ENCODE measurements around the gene RBP7.

The RBP7 gene

DNA sequence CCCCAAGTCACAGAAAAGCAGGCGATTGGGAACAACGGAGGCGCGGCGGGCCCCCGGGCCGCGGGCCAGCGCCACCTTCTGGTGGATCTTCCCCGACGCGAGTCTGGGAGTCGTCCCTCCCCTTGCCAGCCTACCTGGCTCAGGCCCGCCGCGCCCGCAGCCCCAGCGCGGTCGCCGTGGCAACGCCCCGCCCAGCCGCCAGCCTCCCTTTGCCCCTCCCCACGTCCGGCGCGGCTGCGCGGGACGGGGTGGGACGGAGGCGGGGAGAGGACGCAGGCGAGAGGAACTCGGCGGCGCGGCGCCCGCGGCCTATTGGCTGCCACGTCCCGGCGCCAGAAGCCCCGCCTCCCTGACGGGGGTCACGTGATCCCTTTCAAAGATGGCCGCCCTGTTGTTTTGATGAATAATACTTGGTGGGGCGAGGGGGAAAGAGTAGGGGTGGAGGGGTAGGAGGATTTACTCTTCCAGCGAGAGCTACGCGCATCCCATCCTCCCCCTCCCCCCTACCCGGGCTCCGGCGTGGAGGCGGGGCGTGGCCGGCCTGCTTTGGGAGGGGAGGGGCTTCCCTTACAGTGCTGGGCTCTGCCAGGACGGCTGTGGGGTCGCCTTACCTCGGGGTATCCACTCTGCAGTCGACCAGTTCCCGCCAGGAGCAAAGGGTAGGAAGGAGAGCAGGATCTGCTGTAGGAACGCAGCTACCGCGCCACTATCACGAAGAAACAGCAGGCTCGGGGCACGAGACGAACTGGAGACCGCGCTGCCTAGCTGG, 35.7 kb downstream of the RBP7 start, which contains the start of gene UBE4B:
Gene UBE4B, plus strand, starts transcription at position 369 of the 769 bp plus-strand sequence. CDS start 713 bp downstream, outside the sequence.
- DNase-seq: peak; percentile 98

DNA sequence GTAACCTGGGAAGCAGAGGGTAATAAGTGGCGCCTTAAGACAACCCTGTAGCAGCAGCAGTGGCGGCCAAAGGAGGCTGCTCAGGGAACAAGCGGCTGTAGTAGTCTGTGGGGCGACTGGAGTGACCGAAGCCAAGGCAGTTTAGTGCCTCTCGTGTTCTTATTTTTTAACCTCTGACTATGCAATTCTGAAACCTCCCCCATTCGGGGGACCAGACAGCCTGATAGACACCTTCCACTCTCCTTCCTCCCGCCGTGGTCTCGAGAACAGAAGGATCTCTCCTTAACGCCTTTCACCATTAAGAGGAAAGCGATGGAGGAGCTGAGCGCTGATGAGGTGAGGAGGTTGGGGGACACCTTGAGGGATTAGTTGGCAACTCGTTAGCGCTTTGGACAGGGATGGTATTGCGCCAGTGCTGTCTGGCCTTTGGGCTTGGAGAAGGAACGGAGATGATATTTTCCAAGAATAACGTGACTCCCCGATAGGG, 36.4 kb downstream of the RBP7 start:
- peak; percentile 4 for DNase-seq

DNA sequence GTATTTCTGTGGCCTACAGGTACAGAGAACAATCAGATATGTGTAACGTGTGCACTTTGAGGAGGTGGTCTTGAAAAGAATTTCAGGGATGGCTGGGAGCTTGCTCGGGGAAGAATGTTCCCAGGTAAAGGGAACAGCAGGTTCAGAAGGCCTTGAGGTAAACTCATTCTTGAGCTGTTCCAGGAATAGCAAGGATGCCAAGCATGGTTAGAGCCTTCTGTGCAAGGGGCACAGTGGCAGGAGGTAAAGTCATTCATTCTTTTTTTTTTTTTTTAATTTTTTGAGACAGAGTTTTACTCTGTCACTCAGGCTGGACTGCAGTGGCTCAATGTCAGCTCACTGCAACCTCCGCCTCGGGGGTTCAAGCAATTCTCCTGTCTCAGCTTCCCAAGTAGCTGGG, 45.7 kb downstream of the RBP7 start:
- DNase-seq: no peak

DNA sequence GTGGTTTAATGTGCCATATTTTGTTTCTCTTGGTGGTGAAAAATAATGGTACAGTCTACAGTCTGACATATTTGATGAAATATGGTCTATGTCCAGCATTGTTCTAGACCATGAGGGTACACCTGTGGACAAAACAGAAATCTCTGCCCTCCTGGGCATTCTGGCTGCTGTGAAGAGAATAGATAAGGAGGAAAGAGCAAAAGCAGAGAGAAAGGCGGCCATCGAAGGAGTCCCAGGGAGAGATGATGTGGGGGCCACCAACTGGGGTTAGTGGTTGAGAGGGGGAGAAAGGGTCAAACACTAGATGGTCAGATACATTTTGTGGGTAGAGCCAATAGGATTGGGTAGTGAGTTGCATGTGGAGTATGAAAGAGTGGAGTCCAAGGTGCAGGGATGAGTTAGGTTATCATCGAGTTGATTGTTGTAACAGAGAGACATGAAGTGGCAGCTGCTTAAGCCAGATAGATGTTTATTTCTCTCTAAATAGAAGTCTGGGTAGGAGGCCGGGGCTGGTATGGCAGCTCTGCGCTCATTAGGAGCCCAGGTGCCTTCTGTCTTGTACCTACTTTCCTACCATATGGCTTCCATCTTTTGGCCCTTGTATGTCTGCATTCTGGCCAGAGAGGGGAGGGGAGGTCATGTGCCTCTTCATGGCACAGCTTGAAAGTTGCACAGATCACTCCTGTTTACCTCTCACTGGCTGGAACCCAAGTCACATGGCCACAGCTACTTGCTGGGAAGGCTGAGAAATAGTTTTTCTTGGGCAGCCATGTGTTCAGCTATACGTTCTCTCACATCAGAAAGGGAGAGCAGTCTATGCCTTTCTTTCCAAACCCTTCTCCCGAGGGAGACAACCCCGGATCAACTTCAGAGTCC, 48.7 kb downstream of the RBP7 start:
- DNase-seq: no peak

DNA sequence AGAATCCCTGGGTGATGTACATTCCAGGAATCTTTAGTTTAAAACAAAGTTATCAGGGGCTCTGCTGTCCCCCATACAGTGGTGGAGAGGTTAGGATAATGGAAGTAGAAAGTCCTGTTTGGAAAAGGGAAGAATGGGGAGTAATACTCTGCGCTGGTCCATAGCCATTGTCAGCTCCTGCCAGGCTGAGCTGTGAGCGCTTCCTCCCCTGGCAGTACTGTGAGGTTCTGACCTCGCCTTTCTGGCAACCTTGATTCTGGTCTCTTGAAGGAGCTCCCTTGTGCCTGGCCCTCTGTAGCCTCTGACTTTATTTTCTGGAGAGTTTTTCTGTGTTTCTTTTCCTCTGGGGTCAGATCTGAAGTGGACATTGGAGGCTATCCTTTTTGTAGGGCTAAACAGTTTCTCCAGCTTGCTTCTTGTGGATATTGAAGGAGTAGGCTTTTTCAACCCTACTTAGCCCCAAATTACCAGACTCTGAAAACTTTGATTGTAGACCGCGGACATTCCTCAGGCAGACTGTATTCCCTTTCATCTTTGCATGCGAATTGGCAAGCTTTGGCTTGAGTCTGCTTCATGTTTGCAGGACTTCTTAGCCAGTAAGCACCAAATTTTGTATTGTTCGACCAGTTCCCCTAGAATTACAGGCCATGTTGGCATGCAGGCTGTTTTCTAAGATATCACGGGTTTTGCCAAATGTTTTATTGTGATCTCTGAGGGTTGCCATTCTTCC, 49.5 kb downstream of the RBP7 start:
- DNase-seq: no peak

DNA sequence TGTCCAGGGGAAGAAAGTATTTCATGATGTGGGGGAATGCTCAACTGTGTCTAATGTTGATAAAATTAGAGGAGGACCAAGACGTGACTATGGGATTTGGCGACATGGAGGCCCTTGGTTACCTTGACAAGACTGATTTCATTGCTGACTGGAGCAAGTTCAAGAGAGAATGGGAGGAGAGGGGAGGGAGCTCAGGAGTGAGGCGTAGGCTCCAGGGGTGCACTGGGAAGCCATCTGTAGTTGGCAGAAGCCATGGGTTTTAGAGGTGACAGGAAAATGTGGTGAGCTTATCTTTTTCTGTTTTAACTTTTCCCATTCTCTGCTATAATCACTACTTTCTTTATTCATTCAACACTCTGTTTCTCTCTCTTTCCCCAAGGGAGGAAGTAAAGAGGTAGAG, 51.6 kb downstream of the RBP7 start:
- no peak for DNase-seq

DNA sequence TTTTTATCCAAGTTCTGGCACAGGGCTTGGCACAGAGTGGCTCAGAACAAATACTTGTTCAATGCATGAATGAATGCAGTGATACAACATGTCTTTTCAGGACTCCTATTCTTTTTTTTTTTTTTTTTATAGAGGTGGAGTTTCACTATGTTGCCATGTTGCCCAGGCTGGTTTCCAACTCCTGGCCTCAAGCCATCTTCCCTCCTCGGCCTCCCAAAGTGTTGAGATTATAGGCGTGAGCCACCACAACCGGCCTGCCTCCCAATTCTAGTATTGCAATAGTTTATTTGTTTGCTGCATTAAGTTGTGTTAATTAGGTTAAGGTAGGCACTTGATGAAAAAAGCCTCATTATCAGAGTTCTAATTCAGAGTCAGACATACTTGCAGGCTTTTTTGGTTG, 53.6 kb downstream of the RBP7 start:
- DNase-seq: no peak

DNA sequence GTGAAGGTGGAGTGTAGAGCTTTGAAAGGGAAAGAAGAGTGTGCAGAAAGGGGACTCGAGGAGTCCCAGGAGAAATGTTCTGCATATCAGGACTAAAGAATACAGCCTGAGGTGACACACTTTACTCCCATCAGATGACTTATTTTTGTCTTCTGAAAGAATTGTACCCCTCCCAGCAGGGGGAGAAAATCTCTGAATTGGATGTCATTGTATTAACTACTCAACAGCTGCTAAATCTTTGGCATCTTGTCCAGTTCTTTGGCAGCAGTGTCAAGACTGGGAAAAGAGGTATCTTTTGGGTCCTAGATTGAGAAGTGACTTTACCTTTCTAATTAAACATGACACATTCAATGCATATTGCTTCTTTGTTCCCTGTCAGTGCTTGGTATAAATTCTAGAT, 54.6 kb downstream of the RBP7 start:
- no peak for DNase-seq

DNA sequence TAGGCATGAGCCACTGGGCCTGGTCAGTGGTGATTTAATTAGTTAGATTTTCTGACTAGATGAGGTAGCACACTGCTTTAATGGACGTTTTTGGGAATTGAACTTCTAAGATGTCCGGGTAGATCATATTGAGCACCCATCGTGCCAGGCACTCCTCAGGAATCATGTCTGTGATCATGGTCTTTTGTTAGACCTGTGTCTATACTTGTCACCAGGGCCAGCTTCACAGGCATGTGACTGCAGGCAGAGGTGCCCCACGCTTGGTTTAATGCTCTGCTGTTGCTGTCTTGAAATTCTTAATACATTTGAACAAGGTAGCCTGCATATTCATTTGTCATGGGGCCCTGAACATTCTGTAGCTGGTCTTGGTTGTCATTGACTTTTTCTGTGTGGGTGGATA, 55.3 kb downstream of the RBP7 start:
- DNase-seq: no peak

DNA sequence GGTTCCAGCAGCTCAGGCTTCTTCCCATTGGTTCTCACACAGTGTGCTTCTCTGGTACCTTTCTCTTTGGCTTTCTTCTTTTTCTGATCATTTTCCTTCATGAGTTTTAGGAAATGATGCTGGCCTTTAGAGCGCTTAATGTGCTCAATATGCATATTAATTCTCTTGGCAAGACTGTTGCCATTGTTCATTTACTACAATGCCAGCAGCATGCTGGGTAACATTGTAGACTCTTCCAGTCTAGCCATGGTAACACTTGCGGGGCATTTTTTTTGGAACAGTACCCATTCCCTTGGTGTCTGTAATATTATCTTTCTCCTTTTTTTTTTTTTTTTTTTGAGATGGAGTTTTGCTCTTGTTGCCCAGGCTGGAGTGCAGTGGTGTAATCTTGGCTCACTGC, 57.4 kb downstream of the RBP7 start:
- no peak for DNase-seq

DNA sequence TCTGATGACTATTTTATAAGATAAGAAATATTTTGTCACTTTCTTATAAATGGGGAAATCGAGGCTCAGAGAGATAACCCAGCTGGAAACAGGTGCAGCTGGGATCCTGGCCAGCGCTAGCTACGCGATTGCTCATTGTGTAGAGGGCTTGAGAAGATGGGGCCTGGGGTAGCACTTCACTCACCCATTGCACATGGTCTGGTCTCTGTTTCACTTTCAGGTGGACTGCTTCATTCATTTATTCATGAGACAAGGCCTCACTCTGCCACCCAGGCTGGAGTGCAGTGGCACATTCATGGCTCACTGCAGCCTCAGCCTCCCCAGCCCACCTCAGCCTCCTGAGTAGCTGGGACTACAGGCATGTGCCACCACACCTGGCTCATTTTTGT, 59.6 kb downstream of the RBP7 start:
- no peak for DNase-seq

DNA sequence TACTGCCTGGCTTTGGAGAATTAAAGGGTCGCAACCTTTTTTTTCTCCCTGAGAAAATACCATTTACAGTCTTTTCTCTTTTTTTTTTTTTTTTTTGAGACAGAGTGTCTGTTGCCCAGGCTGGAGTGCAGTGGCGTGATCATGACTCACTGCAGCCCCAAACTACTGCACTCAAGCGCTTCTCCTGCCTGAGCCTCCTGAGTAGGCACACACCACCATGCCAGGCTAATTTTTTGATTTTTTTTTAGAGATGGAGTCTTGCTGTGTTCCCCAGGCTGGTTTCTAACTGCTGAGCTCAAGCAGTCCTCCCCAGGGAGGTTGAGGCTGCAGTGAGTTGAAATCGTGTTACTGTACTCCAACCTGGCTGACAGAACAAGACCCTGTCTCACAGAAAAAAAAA, 60.3 kb downstream of the RBP7 start:
- DNase-seq: no peak

DNA sequence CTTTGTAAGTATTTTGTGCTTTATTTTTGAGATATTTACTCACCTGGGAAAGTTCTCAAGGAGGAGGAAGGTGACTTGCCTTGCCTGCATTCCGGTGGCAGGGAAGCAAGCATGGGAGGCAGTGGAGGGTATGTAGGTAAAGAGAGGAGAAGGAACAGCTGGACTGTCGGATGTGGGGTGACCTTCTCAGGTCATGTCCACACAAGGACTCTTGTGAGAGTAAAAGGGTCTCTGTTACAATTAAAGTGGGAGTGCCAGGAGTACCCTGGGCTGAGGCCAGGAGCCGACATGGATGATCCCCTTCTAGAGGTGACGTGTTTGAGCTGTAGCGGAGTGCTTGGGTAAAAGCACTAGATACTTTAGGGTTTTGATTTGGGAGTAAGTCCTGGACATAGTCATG, 60.8 kb downstream of the RBP7 start:
- DNase-seq: no peak

DNA sequence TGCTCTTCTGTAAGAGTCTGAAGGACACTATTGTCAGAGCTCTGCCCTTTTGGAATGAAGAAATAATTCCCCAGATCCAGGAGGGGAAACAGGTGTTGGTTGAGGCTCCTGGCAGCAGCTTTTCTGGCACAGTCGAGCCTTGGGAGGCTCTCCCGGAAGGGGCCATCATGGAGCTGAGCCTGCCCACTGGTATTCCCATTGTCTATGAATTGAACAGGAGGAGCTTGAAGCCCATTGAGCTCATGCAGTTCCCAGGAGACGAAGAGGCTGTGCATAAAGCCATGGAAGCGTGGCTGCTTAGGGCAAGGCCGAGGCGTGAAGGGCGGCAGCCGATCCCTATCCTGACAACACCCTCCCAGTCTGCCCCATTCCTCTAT, 62.3 kb downstream of the RBP7 start:
- no peak for DNase-seq

DNA sequence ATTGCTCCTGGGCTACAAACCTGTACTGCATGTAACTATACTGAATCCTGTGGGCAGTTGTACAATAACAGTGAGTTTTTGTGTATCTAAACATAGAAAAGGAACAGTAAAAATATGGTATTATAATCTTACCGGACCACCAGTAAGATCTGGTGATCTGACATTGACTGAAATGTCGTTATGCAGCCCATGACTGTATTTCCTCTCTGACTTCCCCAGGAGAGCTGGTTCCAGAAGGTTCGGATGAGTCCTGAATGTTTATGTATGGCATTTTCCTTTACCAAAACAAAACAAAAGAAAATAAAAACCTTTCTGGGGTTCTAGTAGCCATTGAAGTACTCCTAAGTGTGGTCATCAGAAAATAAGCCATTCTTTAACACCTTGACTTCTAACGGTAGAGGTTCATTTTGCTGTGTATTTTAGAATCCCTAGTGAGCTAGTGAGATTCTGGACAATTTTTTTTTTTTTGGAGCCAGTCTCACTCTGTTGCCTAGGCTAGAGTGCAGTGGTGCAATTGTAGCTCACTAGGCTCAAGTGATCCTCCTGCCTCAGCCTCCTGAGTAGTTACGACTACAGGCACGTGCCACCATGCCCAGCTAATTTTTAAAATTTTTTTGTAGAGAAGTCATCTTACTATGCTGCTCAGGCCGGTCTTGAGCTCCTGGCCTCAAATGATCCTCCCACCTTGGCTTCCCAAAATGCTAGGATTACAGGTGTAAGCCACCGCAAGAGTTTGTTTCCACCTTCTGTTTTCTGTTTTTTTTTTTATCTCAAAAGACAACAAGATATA, 63.5 kb downstream of the RBP7 start:
- no peak for DNase-seq

DNA sequence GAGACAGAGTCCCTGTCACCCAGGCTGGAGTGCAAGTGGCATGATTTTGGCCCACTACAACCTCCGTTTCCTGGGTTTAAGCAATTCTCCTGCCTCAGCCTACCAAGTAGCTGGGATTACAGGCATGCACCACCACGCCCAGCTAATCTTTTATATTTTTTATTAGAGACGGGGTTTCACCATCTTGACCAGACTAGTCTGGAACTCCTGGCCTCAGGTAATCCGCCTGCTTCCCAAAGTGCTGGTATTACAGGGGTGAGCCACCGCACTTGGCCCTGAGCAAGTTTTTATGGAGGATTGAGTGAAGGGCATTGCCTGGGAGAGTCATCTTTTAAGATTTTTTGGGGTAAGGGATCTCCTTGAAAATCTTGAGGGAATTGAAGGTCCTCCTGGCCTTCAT, 64.2 kb downstream of the RBP7 start:
- DNase-seq: no peak

DNA sequence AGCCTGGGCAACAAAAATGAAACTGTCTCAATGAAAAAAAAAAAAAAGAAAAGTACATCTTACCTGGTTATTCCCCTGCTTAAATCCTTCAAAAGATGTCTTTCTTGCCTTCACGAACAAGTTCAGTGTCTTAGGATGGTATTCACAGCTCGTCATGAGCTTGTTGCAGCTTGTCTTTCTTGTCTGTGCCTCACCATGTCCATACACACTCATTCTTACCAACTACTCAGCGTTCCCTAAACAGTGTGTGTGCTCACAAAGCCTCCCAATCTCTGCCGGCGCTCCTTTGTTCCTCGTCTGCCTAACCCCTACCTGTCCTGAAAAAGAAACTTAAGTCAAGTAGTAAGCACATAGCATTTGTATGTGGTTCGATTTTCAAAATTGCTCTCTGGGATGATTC, 66.8 kb downstream of the RBP7 start:
- no peak for DNase-seq

DNA sequence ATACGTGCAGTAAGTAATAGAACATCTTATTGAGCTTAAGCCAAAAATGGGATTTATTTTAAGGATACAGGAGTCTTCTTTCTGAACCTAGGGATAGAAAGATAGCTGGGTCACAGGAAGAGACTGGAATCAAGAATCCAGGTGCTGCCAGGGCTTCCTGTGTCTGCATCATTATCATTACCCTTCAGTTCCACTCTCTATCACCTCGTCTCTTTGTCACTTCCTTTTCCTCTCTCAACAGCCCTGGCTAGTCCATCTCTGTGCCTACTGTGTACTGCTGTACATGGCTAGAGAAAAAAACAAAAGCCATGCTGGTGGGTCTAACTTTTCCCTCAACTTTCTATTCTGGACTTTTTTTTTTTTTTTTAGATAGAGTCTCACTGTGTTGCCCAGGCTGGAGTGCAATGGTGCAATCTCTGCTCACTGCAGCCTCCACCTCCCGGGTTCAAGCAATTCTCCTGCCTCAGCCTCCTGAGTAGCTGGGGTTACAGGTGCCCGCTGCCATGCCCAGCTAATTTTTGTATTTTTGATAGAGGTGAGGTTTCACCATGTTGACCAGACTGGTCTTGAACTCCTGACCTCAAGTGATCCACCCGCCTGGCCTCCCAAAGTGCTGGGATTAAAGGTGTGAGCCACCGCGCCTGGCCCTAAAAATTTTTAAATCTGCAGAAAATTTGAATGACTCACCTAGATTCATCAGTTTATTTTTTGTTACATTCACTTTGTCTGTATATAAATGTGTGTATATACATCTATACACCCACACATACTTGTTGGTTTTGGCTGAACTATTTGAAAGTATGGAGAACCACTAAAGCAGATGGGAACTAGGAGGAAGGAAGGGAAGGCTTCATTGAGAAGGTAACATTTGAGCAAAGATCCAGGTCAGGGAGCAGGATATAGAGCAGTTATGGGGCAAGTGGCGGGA, 67.7 kb downstream of the RBP7 start:
- no peak for DNase-seq

DNA sequence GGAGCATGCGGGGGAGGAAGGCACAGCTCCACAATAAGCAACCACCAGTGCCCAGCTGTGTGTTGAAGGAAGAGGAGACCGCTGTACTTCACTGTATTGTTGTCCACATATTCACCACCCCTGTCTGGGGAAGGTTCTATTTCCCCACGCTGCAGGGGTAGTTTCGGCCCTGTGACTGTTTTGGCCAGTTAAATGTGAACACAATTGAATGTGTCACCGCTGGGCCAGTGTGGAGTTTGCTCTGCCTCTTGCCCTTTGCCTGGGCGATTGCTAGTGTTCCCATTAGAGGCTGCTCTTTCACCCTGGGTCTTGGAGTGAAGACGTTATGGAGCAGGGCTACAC, 68.3 kb downstream of the RBP7 start:
- DNase-seq: no peak

All from activated T-cell treated with anti-CD3 and anti-CD28 coated beads for 4 hours (primary cell).